IMR-90 (cell line): ENCODE results near the gene TMEM256. TPM values are rescaled to one million over a fixed set of nuclear protein-coding genes. Genes with fewer than 3 reads are reported as not detected.

Experiments used
- ATAC-seq: fragments of 200-7000 bp; cut with Tn5 transposase; 2 replicates; pipeline ENCODE4 v1.9.1; 2020; ENCODE audit warnings: low read depth, mild to moderate bottlenecking, moderate library complexity
- BruUV-seq: library from RNA; stranded (reverse); fragments of 400-500 nt; replicated peaks from 2 replicates; lab custom pipeline; 2021; lab: Mats Ljungman, UMichigan
- CTCF ChIA-PET: fragments of 300-600 bp; formaldehyde crosslinking; extraction: SDS; loops from one replicate; lab custom pipeline; 2021; ENCODE audit warnings: antibody characterized with exemption; lab: Yijun Ruan, JAX
- POLR2A ChIA-PET: fragments of 300-600 bp; sonication (Branson Sonifier 250); formaldehyde crosslinking; loops from one replicate; lab custom pipeline; 2022; ENCODE audit warnings: antibody characterized with exemption; ENCODE audit not compliant: unreplicated experiment; lab: Charles Lee
- DNase-seq: peaks from one replicate; pipeline ENCODE4 v3.0.0; 2013
- H2AFZ ChIP-seq: replicated peaks from 2 replicates; pipeline ENCODE3; 2013; ENCODE audit warnings: low read length, mild to moderate bottlenecking; ENCODE audit not compliant: poor library complexity
- H2AK5ac ChIP-seq: 2 replicates; pipeline ENCODE4 v1.6.1; 2013; ENCODE audit warnings: low read depth, low read length, inconsistent platforms
- H2AK9ac ChIP-seq: replicated peaks from 2 replicates; pipeline ENCODE3; 2013; ENCODE audit warnings: mild to moderate bottlenecking, low read depth, low read length, moderate library complexity; ENCODE audit not compliant: poor library complexity
- H2BK120ac ChIP-seq: 2 replicates; pipeline ENCODE4 v1.6.1; 2013; ENCODE audit warnings: low read depth, low read length, inconsistent platforms
- H2BK15ac ChIP-seq: 3 replicates; pipeline ENCODE4 v1.6.1; 2013; ENCODE audit warnings: low read depth, low read length, inconsistent platforms
- H2BK20ac ChIP-seq: 2 replicates; pipeline ENCODE4 v1.6.1; 2013; ENCODE audit warnings: low read depth, mild to moderate bottlenecking, inconsistent platforms, low read length, moderate library complexity
- H2BK5ac ChIP-seq: 2 replicates; pipeline ENCODE4 v1.6.1; 2013; ENCODE audit warnings: mild to moderate bottlenecking, low read depth, low read length, inconsistent platforms; ENCODE audit not compliant: poor library complexity, severe bottlenecking
- H3K14ac ChIP-seq: replicated peaks from 2 replicates; pipeline ENCODE4 v1.6.1; 2013; ENCODE audit warnings: low read depth, low read length, inconsistent platforms
- H3K18ac ChIP-seq: 2 replicates; pipeline ENCODE4 v1.6.1; 2013; ENCODE audit warnings: low read depth, low read length, control low read depth
- H3K23ac ChIP-seq: 2 replicates; pipeline ENCODE4 v1.6.1; 2013; ENCODE audit warnings: low read depth, low read length, inconsistent platforms
- H3K27ac ChIP-seq: 2 replicates; pipeline ENCODE4 v1.5.1; 2013; ENCODE audit warnings: mild to moderate bottlenecking, control low read depth, low read length; ENCODE audit not compliant: insufficient read depth
- H3K27me3 ChIP-seq: 2 replicates; pipeline ENCODE4 v1.6.1; 2013; ENCODE audit warnings: low read length; ENCODE audit not compliant: control insufficient read depth, insufficient read depth
- H3K36me3 ChIP-seq: 2 replicates; pipeline ENCODE4 v1.6.1; 2013; ENCODE audit warnings: low read length, mixed read lengths; ENCODE audit not compliant: control insufficient read depth, insufficient read depth
- H3K4ac ChIP-seq: 2 replicates; pipeline ENCODE4 v1.6.1; 2013; ENCODE audit warnings: low read depth, low read length, inconsistent platforms
- H3K4me1 ChIP-seq: 2 replicates; pipeline ENCODE4 v1.6.1; 2013; ENCODE audit warnings: low read length, mixed read lengths; ENCODE audit not compliant: control insufficient read depth, insufficient read depth
- H3K4me2 ChIP-seq: 2 replicates; pipeline ENCODE4 v1.6.1; 2013; ENCODE audit warnings: low read depth, mild to moderate bottlenecking, control low read depth, low read length, moderate library complexity
- H3K4me3 ChIP-seq: 2 replicates; pipeline ENCODE4 v1.5.1; 2013; ENCODE audit warnings: low read depth, mild to moderate bottlenecking, control low read depth, low read length, moderate library complexity; ENCODE audit not compliant: insufficient read depth
- H3K56ac ChIP-seq: 2 replicates; pipeline ENCODE4 v1.6.1; 2013; ENCODE audit warnings: low read length, inconsistent platforms; ENCODE audit not compliant: insufficient read depth; ENCODE audit errors: extremely low read depth
- H3K79me1 ChIP-seq, 2 experiments: 2 replicates each; pipeline ENCODE4 v1.6.1; 2013; ENCODE audit warnings: low read length in 2 of 2, inconsistent platforms in 1 of 2, low read depth in 1 of 2
- H3K9ac ChIP-seq: 2 replicates; pipeline ENCODE4 v1.6.1; 2013; ENCODE audit warnings: low read depth, low read length, control low read depth
- H3K9me1 ChIP-seq: 2 replicates; pipeline ENCODE4 v1.6.1; 2013; ENCODE audit warnings: low read length, inconsistent platforms; ENCODE audit not compliant: insufficient read depth
- H3K9me3 ChIP-seq: 2 replicates; pipeline ENCODE4 v1.6.1; 2013; ENCODE audit warnings: low read length; ENCODE audit not compliant: control insufficient read depth, insufficient read depth
- H4K20me1 ChIP-seq: 2 replicates; pipeline ENCODE4 v1.6.1; 2013; ENCODE audit warnings: low read length, inconsistent platforms; ENCODE audit not compliant: insufficient read depth
- H4K5ac ChIP-seq: 2 replicates; pipeline ENCODE4 v1.6.1; 2013; ENCODE audit warnings: mild to moderate bottlenecking, low read depth, low read length, control low read depth
- H4K8ac ChIP-seq, 2 experiments: 2 replicates each; pipeline ENCODE4 v1.6.1; 2013; ENCODE audit warnings: low read depth in 2 of 2, low read length in 2 of 2, control low read depth in 1 of 2, inconsistent platforms in 1 of 2
- H4K91ac ChIP-seq: 2 replicates; pipeline ENCODE4 v1.6.1; 2013; ENCODE audit warnings: low read depth, low read length, inconsistent platforms; ENCODE audit not compliant: insufficient read depth
- CEBPB ChIP-seq: IDR thresholded peaks from 2 replicates; pipeline ENCODE4 v1.6.1; 2012; ENCODE audit warnings: low read depth, low read length, improper control_type of control experiment
- CHD1 ChIP-seq: IDR thresholded peaks from 2 replicates; pipeline ENCODE4 v1.6.1; 2012; ENCODE audit warnings: low read depth, low read length, improper control_type of control experiment
- FOS ChIP-seq: fragments of 150-350 bp; IDR thresholded peaks from 2 replicates; pipeline ENCODE4 v1.6.1; 2016; ENCODE audit warnings: low read depth, low read length
- MAZ ChIP-seq: IDR thresholded peaks from 2 replicates; pipeline ENCODE4 v1.6.1; 2012; ENCODE audit warnings: low read depth, mild to moderate bottlenecking, low read length, improper control_type of control experiment, moderate library complexity, borderline replicate concordance
- MXI1 ChIP-seq: IDR thresholded peaks from 2 replicates; pipeline ENCODE4 v1.6.1; 2012; ENCODE audit warnings: low read depth, mild to moderate bottlenecking, low read length, moderate library complexity, borderline replicate concordance
- NFE2L2 ChIP-seq: fragments of 150-350 bp; IDR thresholded peaks from 2 replicates; pipeline ENCODE4 v1.6.1; 2016; ENCODE audit warnings: low read depth, mild to moderate bottlenecking, low read length
- RAD21 ChIP-seq: IDR thresholded peaks from 2 replicates; pipeline ENCODE4 v1.6.1; 2012; ENCODE audit warnings: low read length, improper control_type of control experiment
- SMC3 ChIP-seq: fragments of 150-350 bp; IDR thresholded peaks from 2 replicates; pipeline ENCODE4 v1.6.1; 2016; ENCODE audit warnings: low read depth, mild to moderate bottlenecking, antibody characterized with exemption, low read length, moderate library complexity
- USF2 ChIP-seq: fragments of 150-350 bp; IDR thresholded peaks from 2 replicates; pipeline ENCODE4 v1.6.1; 2017; ENCODE audit warnings: mild to moderate bottlenecking, antibody characterized with exemption, low read length, low read depth
- WGBS, 2 experiments: methylation state at CpG; one replicate each; pipeline versions ENCODE4 v1.1.5 to v1.1.7; 2013; ENCODE audit warnings: missing lambda C conversion rate in 2 of 2; ENCODE audit not compliant: insufficient read length in 1 of 2; ENCODE audit errors: extremely low coverage in 2 of 2; 5-methylcytosine and 5-hydroxymethylcytosine counted together
- dilution Hi-C: fragments of 300-500 bp; cut with HindIII; formaldehyde crosslinking; loops from one replicate; pipeline ENCODE4 v1.14.3; 2018; ENCODE audit warnings: low sequenced_read_pairs; ENCODE audit not compliant: unreplicated experiment
- in situ Hi-C: fragments of 300-500 bp; cut with MboI; formaldehyde crosslinking; loops from 3 replicates; pipeline ENCODE4 v1.14.3; 2019; ENCODE audit warnings: low sequenced_read_pairs, inconsistent platforms, mixed read lengths
- intact Hi-C: fragments of 100-400 bp; cut with micrococcal nuclease; formaldehyde crosslinking; loops from 2 replicates; pipeline ENCODE4 v1.10.0; 2022
- polyA plus RNA-seq, 3 experiments: library from polyadenylated mRNA; depleted of rRNA; stranded (reverse); fragments of >200 nt; gene quantifications; 2 replicates each; pipeline ENCODE4 v1.2.3, GENCODE V29; 2012; ENCODE audit warnings: low replicate concordance in 1 of 3
- total RNA-seq: library from RNA; depleted of rRNA; stranded (reverse); fragments of >200 nt; gene quantifications from 2 replicates; pipeline ENCODE4 v1.2.3, GENCODE V29; 2012

The TMEM256 gene
- total and polyA plus RNA-seq, 2 of the 4 experiments (the other 2 are of a cell fraction), result 38.4 to 174 TPM

GRCh38 chr17:7429722-7430121 lies 25.8 kb upstream of the TMEM256 start:
- POLR2A ChIA-PET, result no interaction called here
- dilution Hi-C loops (no loop called here), in situ Hi-C loops (no loop called here), intact Hi-C loops (no loop called here)
- no peaks in the 10 kb centered on the region for H3K4me1 ChIP-seq
- H3K4me2 ChIP-seq, result no peak overlapping the region
- no peak overlapping the region for H2BK20ac ChIP-seq
- no peak for TF ChIP-seq USF2
- TF ChIP-seq RAD21, result no peak
- TF ChIP-seq FOS, result no peak
- TF ChIP-seq SMC3, result no peak
- no peak for TF ChIP-seq CHD1
- TF ChIP-seq CEBPB, result no peak
- TF ChIP-seq MXI1, result no peak
- no peak for TF ChIP-seq NFE2L2
- no peak for TF ChIP-seq MAZ
- H4K20me1 ChIP-seq, result no peaks in the 10 kb centered on the region
- no peak overlapping the region for H3K14ac ChIP-seq
- H2BK120ac ChIP-seq, result no peak overlapping the region
- H3K79me1 ChIP-seq, result no peaks in the 10 kb centered on the region
- no TSS peak for BruUV-seq
- no peak overlapping the region for H3K4me3 ChIP-seq
- WGBS, 2 experiments, result 89% methylated on average over 3 of the region's 10 CpGs; no CpG with 5 or more reads in 1 of the 2 experiments
- no peaks in the 10 kb centered on the region for H3K9me3 ChIP-seq
- H2BK15ac ChIP-seq, result no peak overlapping the region
- CTCF ChIA-PET, result no interaction called here
- no peaks in the 10 kb centered on the region for H3K36me3 ChIP-seq
- no peak overlapping the region for H2BK5ac ChIP-seq
- no peak overlapping the region for H2AK9ac ChIP-seq
- H2AFZ ChIP-seq, result no peak overlapping the region
- H4K8ac ChIP-seq, result no peak overlapping the region
- H3K18ac ChIP-seq, result no peak overlapping the region
- ATAC-seq (no peak), DNase-seq (no peak)
- no peak overlapping the region for H3K56ac ChIP-seq
- no peak overlapping the region for H3K27ac ChIP-seq
- H4K91ac ChIP-seq, result no peak overlapping the region
- peaks cover 2% of the 10 kb centered on the region; the same call in 1 of the 2 replicates for H3K27me3 ChIP-seq
- H3K9ac ChIP-seq, result no peak overlapping the region
- no peak overlapping the region for H2AK5ac ChIP-seq
- no peak overlapping the region for H3K4ac ChIP-seq
- H3K23ac ChIP-seq, result no peak overlapping the region
- no peaks in the 10 kb centered on the region for H3K9me1 ChIP-seq
- no peak overlapping the region for H4K5ac ChIP-seq
